Glomerular endothelial cell (primary cell): ENCODE results near the gene RTN4RL2. TPM values are rescaled to one million over a fixed set of nuclear protein-coding genes. Genes with fewer than 3 reads are reported as not detected.

Source experiments
- DNase-seq: peaks from one replicate; pipeline ENCODE4 v3.0.0-alpha.2; 2011; ENCODE audit warnings: low read depth, low spot score; ENCODE audit errors: extremely low read depth
- total RNA-seq: library from RNA; depleted of rRNA; stranded (reverse); fragments of >200 nt; gene quantifications from 2 replicates; pipeline ENCODE4 v1.2.3, GENCODE V29; 2015

RTN4RL2 gene
- total RNA-seq, 1 donor from 2014 or later = 0.23 TPM

DNA sequence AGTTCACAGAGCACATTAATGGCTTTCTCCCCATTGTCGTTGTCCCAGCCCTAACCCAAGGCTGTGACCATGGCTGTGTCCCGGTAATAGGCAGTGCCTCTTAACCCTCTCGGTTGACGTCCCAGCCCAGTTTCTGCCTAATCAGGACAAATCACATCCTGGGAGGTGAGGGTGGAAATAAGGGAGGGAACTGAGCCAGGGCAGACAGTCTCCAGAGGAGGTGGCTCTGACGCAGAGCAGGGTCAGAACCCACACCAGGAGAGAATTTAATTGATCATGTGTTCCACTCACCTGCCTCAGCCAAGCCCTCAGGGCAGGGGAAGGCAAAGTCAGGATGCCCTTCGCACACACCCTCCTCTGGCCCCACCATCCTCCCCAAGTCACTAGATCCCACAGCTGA lies 38.2 kb downstream of the RTN4RL2 start:
- DNase-seq = no peak

DNA sequence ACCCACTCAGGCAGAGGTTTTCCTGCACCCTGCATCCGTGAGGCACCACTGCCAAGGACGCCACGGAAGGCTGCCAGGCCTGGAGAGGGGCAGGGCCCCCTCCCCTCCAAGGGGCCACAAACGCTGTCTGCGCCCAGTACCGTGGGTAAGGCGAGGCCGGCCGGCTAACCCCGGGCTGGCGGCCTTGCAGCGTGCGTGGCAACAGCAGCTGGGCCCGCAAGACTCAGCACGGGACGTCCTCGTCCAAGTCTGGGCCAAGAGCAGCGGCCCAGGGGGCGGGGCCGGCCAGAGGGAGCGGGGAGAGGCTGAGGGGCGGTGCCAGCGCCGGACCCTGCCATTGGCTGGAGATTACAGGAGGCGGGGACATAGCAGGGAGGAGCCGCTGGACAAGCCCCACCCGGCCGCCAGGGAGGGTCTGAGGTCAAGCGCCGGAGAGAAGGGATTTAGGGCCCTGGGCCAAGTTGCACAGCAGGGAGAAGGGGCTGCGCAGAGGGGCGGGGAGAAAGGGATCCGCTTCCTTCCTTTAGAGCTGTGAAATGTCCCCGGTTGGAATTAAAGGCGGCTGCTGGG lies 39.2 kb downstream of the RTN4RL2 start:
- DNase-seq = peak; percentile 36

DNA sequence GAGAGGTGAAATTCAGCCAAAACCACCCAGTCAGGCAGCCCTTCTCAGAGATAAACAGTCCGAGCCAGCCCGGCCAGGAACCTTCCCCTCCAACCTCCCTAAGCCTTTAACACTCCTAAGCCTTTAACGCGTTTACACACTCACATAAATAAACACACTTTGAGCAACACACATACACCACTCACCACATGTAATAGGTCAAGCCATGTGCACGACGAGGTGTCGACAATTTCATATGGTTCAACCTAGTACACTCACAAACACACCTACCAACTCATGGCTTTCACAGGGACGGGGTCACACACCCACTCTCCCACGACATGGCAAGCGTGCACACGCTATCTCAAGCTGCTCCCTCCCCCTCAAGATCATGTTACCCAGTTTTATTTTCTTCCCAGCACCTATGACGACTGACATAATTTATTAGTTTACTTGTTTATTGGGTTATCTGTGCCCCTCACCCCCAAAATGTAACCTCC lies 39.7 kb downstream of the RTN4RL2 start:
- DNase-seq = no peak

DNA sequence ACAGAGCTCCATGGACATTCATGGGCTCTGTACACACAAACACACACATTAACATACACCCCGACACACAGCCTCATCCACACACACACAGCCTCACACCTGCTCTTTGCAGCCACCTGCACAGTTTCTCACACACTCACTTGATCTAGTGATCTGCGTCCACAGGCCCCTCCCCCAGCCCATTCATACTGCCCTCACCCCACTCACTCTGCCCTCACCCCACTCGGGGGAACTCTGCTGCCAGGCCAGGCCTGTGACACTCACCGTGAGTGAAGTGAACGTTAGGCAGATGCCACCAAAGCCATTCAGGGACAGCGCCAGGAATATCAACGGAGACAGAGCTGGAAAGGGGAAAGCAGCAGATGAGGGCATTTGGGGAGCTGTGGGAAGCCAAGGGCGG lies 40.2 kb downstream of the RTN4RL2 start:
- DNase-seq = no peak

DNA sequence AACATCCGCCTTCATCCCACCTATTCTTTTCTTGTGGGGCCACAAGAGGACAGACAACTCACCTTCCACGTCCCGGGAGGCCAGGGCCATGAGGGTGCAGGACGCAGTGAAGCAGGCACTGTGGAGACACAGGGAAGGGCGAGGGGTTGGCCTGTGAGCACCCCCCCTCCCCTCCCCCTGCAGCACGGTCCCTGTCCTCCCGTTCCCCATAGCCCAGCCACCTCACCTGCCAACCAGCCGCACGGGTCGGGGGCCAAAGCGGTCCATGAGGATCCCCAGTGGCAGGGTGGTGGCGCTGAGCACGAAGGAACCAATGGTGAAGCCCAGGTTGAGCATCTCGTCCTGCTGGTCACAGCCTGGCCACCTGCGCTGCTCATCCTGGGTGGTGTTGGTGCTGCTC lies 40.6 kb downstream of the RTN4RL2 start:
- no peak for DNase-seq

DNA sequence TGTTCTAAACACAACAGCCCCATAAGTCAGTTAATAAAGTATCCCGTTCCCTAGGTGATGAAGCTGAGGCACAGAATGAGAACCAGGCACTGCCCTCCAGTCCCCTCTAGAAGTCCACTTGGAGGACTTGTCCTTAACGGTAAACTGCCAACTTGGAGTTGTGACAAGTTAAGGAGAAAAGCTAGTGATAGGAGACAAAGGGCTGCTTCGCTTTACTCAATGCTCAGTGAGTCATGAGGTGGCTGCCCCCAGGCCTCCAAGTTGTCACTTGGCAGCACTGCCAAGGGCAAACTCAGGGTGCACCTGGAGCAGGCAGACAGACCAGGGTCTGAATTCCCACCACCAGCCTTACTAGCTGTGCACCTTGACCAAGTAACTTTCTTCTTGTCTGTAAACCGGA lies 41.6 kb downstream of the RTN4RL2 start:
- no peak for DNase-seq

DNA sequence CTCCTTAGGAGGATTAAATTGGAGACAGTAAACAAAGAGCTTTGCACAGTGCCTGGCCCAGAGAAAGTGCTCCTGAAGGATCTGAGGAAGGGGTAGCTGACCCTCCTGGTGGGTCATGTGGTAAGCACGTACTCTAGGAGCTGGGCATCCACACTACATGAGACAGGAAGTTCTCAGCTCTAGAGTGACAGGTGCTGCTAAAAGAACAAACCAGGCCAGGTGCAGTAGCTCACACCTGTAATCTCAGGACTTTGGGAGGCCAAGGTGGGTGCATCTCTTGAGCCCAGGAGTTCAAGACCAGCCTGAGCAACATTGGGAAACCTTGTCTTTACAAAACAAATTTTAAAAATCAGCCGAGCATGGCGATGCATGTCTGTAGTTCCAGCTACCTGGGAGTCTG lies 42.0 kb downstream of the RTN4RL2 start:
- no peak for DNase-seq

DNA sequence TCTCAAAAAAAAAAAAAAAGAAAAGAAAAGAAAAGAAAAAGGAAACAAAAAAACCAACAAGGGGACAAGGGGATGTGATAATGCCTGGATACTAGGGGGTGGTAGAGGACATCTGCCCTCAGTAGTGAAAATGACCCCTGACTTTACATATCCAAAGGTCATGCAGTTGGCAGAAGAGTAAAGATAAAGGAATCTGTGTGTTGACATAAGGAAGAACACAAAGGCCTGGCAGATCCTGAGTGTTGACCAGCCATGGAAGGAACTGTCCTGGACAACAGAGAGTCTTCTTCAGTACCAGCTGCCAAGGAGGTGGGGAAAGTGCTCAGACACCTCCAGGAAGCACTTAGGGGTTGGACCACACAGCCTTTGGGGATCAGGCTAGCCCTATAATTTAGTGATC lies 42.5 kb downstream of the RTN4RL2 start:
- DNase-seq = no peak

DNA sequence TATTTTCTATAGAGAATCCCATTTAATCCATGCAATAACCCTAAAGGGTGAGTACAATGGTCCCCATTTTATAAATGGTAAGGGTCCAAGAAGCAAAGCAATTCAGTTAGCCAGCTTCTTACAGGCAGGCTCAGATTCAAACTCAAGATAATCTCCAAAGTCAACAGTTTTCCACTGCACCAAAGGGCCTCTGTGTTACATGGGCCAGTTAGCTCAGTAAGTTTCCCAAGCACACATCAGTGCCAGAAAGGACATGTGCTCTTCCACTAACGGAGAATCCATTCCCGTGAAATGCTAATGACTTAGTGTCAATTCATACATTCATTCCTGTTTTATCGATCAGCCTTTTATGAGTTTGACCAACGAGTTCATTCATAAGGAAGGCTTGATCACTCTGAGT lies 44.2 kb downstream of the RTN4RL2 start:
- DNase-seq = no peak

DNA sequence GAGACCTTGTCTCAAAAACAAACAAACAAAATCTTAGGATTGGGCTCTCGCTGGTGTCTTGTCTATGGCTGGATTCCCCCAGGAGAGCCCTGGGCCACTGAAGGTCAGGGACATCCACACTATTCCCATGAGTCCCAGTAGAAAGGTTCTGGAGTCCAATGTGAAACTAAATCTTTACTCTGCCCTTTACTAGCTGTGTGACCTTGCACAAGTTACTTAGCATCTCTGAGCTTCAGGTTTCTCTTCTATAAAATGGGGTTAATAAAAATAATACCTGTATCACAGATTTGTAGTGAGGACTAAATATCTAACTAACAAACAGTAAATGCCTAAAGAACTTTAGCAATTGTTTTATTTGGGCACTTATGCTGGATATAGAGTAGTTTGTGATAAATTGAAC lies 46.2 kb downstream of the RTN4RL2 start:
- DNase-seq = no peak

DNA sequence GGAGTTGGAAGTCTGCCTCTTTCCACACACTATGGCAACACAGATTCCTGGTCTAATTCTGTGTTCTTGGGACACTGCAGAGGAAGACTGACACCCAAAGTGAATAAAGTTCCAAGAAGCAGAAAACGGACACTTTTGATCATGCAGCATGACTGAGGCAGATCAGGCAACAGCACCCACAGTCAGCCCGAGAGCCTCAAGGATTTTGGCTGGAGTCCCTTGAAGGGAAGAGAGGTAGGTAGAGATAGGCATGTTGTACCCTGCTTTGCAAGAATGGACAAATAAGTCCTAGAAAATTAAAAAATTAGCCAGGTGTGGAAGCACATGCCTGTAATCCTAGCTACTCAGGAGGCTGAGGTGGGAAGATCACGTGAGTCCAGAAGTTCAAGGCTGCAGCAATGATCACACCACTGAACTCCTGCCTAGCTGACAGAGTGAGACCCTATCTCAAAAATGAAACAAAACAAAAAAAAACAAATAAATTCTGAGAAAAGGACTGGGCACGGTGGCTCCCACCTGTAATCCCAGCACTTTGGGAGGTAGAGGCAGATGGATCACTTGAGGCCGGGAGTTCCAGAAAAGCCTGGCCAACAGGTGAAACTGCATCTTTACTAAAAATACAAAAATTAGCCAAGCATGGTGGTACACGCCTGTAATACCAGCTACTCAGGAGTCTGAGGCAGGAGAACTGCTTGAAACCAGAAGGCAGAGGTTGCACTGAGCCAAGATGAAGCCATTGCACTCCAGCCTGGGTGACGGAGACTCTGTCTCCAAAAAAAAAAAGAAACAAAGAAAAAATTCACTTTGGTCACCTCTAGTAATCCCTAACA lies 48.2 kb downstream of the RTN4RL2 start:
- no peak for DNase-seq

DNA sequence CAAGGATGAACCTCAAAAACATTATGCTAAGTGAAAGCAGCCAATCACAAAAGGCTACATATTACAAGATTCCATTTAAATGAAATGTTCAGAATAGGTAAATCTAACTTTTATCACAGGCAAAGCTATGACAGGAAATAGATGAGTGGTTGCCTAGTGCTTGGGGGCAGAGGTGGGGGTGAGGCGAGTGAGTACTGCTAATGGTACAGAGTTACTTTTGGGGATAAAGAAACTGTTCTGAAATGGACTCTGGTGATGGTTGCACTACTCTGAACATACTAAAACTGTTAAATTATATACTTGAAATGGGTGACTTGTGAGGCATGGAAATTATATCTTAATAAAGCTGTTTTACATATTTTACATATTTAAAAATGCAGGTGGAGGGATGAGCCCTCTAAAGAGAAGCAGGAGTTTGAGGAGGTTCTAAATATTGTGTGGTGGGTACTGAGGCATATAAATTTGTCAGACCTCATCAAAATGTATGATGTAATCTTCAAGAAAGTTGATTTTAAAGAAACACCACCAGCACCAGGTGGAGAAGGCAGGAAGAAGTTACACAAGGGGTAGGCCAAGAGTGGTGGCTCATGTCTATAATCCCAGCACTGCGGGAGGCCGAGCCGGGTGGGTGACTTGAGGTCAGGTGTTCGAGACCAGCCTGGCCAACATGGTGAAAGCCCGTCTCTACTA lies 51.6 kb downstream of the RTN4RL2 start:
- no peak for DNase-seq

DNA sequence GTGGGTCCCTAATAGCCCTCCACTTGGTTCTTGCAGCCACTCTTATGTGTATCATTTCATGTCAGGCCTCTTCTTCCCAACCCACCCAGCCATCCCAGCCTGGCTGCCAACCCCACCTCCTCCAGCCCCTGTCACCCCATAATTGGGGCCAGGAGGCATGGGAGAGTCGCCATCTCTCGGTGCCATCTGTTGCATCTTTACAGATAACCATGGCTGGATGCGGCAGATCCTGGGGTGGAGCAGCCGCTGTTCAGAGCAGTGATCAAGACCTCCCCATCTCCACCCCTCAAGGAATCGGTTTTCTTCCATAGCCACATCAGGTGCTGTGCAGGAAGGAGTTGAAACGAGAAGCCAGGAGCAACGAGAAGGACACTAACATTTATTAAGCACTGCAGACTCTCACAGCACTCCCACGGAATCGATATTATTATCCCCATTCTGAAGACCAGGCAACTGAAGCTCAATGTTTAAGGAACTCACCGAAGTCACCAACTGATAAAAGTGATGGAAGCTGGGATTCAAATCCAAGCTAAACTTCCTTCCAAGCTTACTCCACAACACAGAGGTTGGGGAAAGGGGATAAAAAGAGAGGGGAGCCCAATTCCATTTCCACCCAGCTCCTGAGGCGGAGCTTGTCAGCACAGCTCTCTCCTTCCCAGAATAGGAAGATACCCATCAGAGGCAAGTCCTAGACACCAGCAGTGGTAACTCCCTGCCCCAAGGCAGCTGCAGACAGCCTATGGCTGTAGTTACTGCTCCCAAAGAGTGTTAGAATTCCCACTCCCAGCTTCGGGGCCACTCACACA lies 52.5 kb downstream of the RTN4RL2 start:
- DNase-seq = no peak

DNA sequence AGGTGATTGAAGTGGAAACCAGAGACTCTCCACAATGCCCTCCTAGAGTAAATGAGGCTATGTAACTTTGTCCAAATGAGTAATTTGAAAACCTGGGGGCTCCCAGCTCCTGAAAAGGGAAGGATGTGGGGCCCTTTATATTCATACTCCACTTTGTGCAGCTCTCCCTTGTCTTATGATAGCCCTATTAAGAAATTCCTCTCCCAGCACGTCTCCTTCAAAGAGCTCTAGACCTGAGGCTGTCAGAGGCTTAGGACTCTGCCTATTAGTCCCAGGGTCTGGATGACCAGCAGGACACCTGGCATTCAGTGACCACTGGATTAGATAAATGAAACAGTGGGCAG lies 53.1 kb downstream of the RTN4RL2 start:
- no peak for DNase-seq

DNA sequence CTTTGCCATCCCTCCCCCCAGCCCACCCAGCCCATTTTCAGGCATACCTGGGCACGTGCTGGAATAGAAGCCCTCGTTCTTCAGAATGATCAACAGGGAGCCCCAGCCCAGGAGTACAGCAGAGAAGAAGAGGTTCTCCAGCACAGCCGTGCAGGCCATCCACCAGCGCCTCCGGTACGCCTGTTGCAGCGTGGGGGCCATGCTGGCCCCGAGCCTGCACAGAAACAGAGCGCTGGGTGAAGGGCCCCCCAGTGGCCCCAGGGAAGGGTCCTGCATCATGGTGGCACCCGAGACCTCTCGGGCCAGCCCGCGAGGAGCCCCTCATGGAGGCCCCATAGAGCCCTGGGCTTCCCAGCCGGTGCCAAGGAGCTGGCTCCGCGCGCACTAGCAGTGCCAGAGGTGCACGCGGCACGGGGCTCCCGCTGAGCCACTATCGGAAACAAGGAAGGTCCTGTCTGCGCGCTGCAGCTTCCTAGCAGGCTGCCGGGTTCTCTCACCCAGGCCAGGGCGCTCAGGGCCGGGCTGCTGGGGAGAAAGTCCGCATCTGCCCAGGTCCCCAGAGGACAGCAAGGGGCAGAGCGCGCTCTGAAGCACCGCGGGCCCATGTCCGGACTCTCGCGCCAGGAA lies 53.7 kb downstream of the RTN4RL2 start:
- DNase-seq = no peak

DNA sequence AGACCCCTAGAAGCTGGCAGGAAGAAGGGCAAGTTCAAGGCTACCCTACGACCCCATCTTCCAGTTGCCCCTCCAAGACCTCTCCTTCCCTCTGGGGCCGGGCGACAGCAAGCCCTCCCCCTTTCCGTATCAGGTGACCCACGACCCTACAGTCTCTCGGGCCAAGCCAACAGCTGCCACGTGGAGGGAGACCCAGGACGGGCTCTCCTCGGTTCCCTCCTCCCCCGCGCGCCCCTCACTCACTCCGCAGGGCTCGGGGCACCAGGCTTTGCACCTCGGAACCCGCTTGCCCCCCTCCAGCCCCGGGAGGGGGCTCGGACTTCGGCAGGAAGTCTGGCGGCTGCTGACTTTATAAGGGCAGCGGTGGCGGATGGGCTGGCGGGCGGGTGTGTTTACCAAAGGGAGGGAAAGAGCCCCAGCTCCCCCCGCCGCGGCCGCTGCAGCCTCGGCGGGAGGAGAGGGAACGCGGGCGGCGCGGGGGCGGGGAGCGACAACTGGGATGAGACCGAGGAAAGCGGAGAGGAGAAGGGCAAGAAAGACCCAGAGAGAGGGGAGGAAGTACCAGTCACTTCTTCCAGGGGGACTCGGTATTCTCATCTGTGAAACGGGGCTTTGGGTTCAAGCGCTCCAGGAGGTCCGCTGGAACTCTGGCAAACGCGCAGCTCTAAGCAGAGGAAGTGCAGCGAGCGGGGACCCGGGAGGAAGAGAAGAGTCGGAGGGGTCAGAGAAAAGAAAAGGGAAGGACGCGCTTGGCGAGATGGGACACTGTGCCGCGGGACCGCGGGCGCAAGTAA lies 54.4 kb downstream of the RTN4RL2 start:
- DNase-seq = no peak

DNA sequence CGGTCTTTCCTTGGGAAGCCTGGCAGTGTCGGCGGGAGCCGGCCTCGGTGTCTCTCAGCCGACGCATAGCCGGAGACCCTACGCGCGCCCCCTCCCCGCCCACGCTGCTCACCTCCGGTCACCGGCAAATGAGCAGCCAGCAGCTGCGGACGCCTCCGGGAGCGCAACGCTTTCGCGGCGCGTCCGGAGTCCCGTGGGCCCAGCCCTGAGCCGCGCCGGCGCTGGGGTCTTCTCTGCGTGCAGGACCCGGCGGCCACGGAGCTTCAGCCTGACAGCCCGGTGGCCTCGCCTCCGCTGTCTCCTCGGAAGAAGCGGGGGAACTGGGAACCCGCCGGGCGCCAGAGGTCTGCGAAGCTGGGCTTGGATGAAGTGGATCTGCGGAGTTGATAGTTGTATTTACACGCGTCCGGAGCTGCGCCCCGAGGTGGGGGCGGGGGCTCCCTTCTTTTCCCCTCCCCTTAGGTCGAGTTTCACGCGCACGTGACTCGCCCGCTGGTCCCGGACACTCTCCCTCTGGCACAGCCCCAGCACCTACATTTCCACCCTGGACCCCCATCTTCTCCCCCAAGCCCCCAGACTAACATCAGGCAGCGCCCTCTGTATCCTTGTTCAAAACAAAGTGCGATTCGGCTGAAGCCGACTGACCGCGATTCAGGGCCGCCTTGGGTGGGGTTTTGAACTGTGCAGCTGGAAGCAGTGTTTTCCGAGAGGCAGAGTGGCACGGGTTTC lies 55.2 kb downstream of the RTN4RL2 start, which contains the start of gene SLC43A1:
TSS of gene SLC43A1 (minus strand) at position 371 of the 729 bp plus-strand sequence. CDS start 1,591 bp downstream, outside the sequence.
- no peak for DNase-seq

DNA sequence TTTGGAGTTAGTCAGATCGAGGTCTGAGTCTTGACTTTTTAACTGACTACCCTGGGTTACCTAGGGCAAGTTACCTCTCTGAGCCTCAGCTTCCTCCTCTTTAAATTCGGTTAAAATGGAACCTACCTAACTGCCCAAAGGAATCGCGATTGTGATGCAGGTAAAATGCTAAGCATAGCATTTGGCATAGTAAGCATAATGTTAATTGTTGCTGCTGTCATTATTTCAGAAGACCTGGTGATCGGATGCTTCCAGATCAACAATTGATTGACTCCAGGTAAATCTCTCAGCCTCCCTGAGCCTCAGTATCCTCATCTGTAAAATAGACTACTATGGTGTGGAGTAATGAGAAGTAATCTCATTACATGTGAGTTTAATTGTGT lies 55.7 kb downstream of the RTN4RL2 start:
- no peak for DNase-seq

DNA sequence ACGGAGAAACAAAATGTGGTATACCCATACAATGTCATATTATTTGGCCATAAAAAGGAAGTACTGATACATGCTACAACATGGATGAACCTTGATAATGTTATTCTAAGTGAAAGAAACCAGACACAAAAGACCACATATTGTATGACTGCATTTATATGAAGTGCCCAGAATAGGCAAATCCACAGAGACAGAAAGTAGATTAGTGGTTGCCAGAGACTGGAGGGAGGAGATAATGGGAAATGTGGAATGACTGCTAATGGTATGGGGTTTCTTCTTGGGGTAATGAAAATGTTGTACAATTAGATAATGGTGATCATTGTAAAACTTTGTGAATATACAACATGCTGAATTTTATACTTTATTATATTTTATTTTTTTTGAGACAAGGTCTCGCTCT lies 60.8 kb downstream of the RTN4RL2 start:
- no peak for DNase-seq
